Endodermal cell (in vitro differentiated cells): ENCODE results near the gene YWHAG. TPM values are rescaled to one million over a fixed set of nuclear protein-coding genes. Genes with fewer than 3 reads are reported as not detected.
A peak's percentile ranks its signal among the peaks of the same experiment; 100 is the strongest.

ENCODE experiments used
- DNase-seq: peaks from one replicate; pipeline ENCODE4 v3.0.0-alpha.2; 2017
- H3K27ac ChIP-seq: 2 replicates; pipeline ENCODE4 v1.5.1; 2013; ENCODE audit warnings: mild to moderate bottlenecking, low read depth, low read length, moderate library complexity
- H3K27me3 ChIP-seq: 2 replicates; pipeline ENCODE4 v1.6.1; 2013; ENCODE audit warnings: mild to moderate bottlenecking, low read length, moderate library complexity; ENCODE audit not compliant: insufficient read depth, control insufficient read depth, poor library complexity, severe bottlenecking
- H3K36me3 ChIP-seq: 2 replicates; pipeline ENCODE4 v1.7.0; 2013; ENCODE audit warnings: mild to moderate bottlenecking, low read length, moderate library complexity; ENCODE audit not compliant: control insufficient read depth, insufficient read depth
- H3K4me1 ChIP-seq: one replicate; pipeline ENCODE4 v1.7.0; 2013; ENCODE audit warnings: low read length; ENCODE audit not compliant: control insufficient read depth, insufficient read depth
- H3K4me3 ChIP-seq: 2 replicates; pipeline ENCODE4 v1.5.1; 2013; ENCODE audit warnings: mild to moderate bottlenecking, low read length, moderate library complexity
- H3K9ac ChIP-seq: 2 replicates; pipeline ENCODE4 v1.6.1; 2013; ENCODE audit warnings: mild to moderate bottlenecking, low read length, moderate library complexity; ENCODE audit not compliant: poor library complexity, severe bottlenecking; ENCODE audit errors: extremely low read depth
- H3K9me3 ChIP-seq: 2 replicates; pipeline ENCODE4 v1.6.1; 2013; ENCODE audit warnings: mild to moderate bottlenecking, low read length, moderate library complexity; ENCODE audit not compliant: control insufficient read depth
- H3K27ac Mint-ChIP-seq: 2 replicates; pipeline ENCODE4 v1.8.0; 2020; ENCODE audit warnings: mixed read lengths
- H3K27me3 Mint-ChIP-seq: 2 replicates; pipeline ENCODE4 v1.8.0; 2021; ENCODE audit warnings: mild to moderate bottlenecking, mixed read lengths; ENCODE audit not compliant: insufficient read depth
- H3K36me3 Mint-ChIP-seq: 2 replicates; pipeline ENCODE4 v1.8.0; 2020; ENCODE audit warnings: low read depth, mixed read lengths
- H3K4me1 Mint-ChIP-seq: 2 replicates; pipeline ENCODE4 v1.8.0; 2020; ENCODE audit warnings: mixed read lengths
- H3K4me3 Mint-ChIP-seq: 2 replicates; pipeline ENCODE4 v1.8.0; 2020; ENCODE audit warnings: mild to moderate bottlenecking, moderate library complexity, mixed read lengths
- H3K9me3 Mint-ChIP-seq: 2 replicates; pipeline ENCODE4 v1.8.0; 2020; ENCODE audit warnings: mild to moderate bottlenecking, mixed read lengths
- WGBS, 2 experiments: methylation state at CpG; one replicate each; pipeline versions ENCODE4 v1.1.5 to v1.1.7; 2013; ENCODE audit warnings: missing lambda C conversion rate in 2 of 2, mixed read lengths in 1 of 2; ENCODE audit not compliant: insufficient coverage in 1 of 2, insufficient read length in 1 of 2; 5-methylcytosine and 5-hydroxymethylcytosine counted together
- total RNA-seq, 2 donors: library from RNA; stranded (reverse); fragmentation: NEBNext Ultra II Directional in 1 of 2; extraction: Animal tissue kit (Norgen Biotek cat#: 25700) in 1 of 2; gene quantifications; 2 replicates in 1 of 2; 3 replicates in 1 of 2; pipeline ENCODE4 v1.2.1, GENCODE V29; 2021
- TF ChIP-seq, protein P1 (sequence below): fragments of 200-600 bp; sonication (generic); conservative IDR thresholded peaks from 2 replicates; pipeline ENCODE4 v1.5.0; 2021; ENCODE audit warnings: antibody characterized with exemption, mild to moderate bottlenecking

Gene YWHAG
- total RNA-seq, 2 donors from 2014 or later: 148 TPM

DNA sequence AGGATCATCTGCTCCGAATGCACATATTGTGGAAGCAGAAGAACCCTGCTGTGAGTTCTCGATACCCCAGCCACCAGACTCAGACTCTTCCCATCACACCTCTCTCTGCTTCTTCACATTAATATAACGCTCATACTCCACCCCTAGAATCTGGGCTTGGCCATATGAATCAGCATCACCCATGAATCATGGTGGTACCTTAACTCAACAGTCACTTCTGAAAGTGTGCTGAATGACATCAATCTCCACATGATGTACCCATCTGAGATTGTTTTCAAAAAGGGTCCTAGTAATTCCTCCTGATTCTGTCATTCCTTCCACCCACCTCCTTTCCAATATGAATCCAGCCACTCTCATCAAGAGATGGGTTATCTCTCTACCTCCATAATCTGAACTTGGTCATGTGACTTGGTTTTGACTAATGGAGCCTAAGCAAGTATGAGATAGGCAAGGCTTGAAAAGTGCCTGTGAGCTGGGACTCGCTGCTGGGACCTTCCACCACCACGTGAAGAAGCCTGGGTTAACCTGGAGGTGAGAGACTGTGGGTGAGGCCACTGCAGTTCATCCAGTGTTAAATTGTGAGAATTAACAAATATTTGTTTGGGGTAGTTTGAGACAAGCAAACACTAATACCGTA is 15.4 kb downstream of the YWHAG start:
- Histone ChIP-seq H3K27ac (no peak overlapping the region), H3K4me1 (peaks cover under 1% of the 10 kb centered on the region), H3K9me3 (no peaks in the 10 kb centered on the region), H3K9ac (no peak overlapping the region), H3K4me3 (no peak overlapping the region), H3K36me3 (peaks cover 91% of the 10 kb centered on the region), H3K27me3 (no peaks in the 10 kb centered on the region)
- TF ChIP-seq, protein P1, sequence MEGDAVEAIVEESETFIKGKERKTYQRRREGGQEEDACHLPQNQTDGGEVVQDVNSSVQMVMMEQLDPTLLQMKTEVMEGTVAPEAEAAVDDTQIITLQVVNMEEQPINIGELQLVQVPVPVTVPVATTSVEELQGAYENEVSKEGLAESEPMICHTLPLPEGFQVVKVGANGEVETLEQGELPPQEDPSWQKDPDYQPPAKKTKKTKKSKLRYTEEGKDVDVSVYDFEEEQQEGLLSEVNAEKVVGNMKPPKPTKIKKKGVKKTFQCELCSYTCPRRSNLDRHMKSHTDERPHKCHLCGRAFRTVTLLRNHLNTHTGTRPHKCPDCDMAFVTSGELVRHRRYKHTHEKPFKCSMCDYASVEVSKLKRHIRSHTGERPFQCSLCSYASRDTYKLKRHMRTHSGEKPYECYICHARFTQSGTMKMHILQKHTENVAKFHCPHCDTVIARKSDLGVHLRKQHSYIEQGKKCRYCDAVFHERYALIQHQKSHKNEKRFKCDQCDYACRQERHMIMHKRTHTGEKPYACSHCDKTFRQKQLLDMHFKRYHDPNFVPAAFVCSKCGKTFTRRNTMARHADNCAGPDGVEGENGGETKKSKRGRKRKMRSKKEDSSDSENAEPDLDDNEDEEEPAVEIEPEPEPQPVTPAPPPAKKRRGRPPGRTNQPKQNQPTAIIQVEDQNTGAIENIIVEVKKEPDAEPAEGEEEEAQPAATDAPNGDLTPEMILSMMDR: no peak
- Mint-ChIP-seq H3K27me3 (no peaks in the 10 kb centered on the region), H3K27ac (no peak overlapping the region), H3K4me3 (no peak overlapping the region), H3K4me1 (peaks cover 9% of the 10 kb centered on the region), H3K9me3 (no peaks in the 10 kb centered on the region), H3K36me3 (peaks cover 79% of the 10 kb centered on the region)
- DNase-seq: no peak
- 83 to 86% methylated on average over 5 to 6 of the region's 6 CpGs for WGBS, 2 experiments

DNA sequence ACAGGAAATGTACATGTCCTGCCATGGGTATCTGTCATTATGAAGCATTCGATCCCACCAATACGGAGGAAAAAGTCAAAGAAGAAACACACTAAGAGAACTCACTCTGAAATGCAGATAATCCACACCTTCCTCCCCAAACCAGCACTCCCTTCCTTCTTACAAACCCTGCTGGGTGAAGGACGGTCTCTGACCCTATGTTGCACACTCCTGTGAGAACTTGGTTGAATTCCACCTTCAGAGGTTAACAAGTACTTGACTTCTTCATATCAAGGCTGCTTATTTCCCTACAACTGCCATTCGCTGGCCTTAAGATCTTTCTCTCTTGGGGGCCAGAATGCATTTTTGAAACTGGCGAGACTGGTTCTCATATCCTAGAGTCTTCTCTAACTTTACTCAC is 16.6 kb downstream of the YWHAG start:
- H3K4me1 Mint-ChIP-seq: peaks cover 13% of the 10 kb centered on the region
- 92 to 94% methylated on average over 5 of the region's 5 CpGs for WGBS, 2 experiments
- H3K27ac ChIP-seq: no peak overlapping the region

DNA sequence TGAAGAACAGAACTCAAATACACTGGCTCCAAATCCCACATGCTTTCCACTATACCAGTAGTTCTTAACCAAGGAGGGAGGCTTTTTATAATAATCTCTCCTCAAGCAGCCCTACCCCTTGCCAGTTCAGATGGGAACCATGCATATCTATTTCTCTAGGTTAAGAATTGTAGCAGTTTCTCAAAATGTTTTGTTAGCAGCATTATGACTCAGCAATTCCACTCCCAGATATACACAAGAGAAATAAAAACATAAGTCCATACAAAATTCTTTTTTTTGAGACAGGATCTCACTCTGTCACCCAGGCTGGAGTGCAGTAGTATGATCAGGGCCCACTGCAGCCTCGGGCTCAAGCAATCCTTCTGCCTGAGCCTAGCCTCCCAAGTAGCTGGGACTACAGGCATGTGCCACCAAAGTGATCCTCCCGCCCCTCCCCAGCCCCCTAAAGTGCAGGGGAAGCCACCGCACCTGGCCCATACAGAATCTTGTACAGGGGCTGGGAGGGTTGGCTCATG is 18.1 kb downstream of the YWHAG start:
- Mint-ChIP-seq H3K27ac (peak overlapping the region; percentile 20), H3K4me3 (no peak overlapping the region), H3K27me3 (no peaks in the 10 kb centered on the region), H3K36me3 (peaks cover 76% of the 10 kb centered on the region), H3K4me1 (peaks cover 17% of the 10 kb centered on the region), H3K9me3 (no peaks in the 10 kb centered on the region)
- H3K27ac ChIP-seq: no peak overlapping the region
- H3K4me3 ChIP-seq: no peak overlapping the region
- TF ChIP-seq, protein P1: no peak
- H3K9ac ChIP-seq: no peak overlapping the region
- H3K36me3 ChIP-seq: peaks cover 87% of the 10 kb centered on the region
- no peaks in the 10 kb centered on the region for H3K9me3 ChIP-seq
- 78 to 100% methylated on average over 1 to 3 of the region's 3 CpGs for WGBS, 2 experiments
- no peaks in the 10 kb centered on the region for H3K27me3 ChIP-seq
- no peak for DNase-seq
- H3K4me1 ChIP-seq: peaks cover 3% of the 10 kb centered on the region

More for the DNA sequence above, 16.6 kb downstream of the YWHAG start:
- TF ChIP-seq, protein P1: no peak
- Histone ChIP-seq H3K9me3 (no peaks in the 10 kb centered on the region), H3K4me3 (no peak overlapping the region), H3K4me1 (peaks cover 3% of the 10 kb centered on the region), H3K27me3 (no peaks in the 10 kb centered on the region), H3K36me3 (peaks cover 91% of the 10 kb centered on the region), H3K9ac (no peak overlapping the region)
- Mint-ChIP-seq H3K9me3 (no peaks in the 10 kb centered on the region), H3K27me3 (no peaks in the 10 kb centered on the region), H3K27ac (peak overlapping the region; percentile 14), H3K36me3 (peaks cover 78% of the 10 kb centered on the region), H3K4me3 (no peak overlapping the region)
- DNase-seq: no peak
